Measurements from ENCODE around the gene ZNF423.

The ZNF423 gene

DNA sequence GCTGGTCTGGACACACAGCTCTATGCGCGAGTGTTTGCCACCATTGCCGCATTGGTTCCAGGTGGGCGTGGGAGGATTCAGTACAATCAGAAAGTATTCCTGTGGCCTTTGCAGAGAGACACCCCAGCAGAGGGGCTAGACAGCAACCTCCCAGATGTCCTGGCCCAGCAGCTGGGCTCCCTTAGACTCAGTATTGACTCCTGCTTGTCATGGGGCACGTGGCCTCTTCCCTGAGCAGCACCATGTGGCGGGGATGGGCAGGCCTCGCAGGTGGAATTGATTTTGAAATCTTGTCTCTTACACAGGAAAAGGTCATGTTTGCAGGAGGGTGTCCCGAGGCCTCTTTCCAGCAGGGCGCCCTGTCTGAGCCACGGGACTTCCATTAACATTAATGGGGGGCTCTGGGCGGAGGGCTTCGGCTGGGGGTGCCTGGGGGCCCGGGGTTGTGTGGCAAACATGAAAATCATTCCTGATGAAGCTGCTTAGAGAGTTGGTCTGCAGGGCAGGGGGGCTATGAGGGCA, 385.9 kb downstream of the ZNF423 start:
- no peak for DNase-seq (ENCODE audit: low spot score)

- DNase-seq (ENCODE audit: low spot score): no peak
These were observed 386.6 kb downstream of the ZNF423 start for GRCh38 chr16:49469311-49469670.

DNA sequence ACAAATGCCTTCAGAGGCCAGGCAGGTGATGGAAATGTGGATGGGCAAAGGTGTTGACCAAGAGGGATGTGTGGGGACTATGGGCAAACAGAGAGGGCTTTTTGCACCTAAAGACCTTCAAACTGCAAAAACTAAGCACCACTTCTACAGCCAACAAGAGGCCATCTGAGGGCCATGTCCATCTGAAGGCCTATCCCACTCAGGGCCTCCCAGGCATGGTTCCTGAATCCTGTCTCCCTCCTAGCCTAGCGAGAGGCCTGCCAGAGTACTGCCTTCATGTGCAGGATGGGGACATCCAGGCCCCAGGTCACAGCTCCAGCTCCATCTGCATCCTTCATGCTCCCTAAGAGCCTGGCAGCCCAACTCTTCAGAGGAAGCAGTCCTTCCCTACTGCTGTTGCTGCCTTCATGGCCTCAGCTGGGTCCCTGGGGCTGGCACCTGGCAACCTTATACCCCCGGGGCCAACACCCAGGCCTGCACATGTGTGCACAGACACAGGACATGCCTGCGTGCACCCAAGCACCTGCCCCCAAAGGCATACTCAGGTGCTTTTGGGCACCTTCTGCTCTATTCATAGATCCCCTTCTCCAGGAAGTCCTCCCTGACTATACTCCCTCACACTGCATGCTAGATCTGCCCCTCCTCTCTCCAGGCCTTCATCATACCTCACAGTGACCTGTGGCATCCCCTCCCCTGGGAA, 387.2 kb downstream of the ZNF423 start:
- DNase-seq (ENCODE audit: low spot score): no peak

GRCh38 chr16:49467540-49468372, 388.2 kb downstream of the ZNF423 start:
- DNase-seq (ENCODE audit: low spot score): no peak

- no peak for DNase-seq (ENCODE audit: low spot score)
These were observed 389.0 kb downstream of the ZNF423 start for GRCh38 chr16:49466881-49467280.

DNA sequence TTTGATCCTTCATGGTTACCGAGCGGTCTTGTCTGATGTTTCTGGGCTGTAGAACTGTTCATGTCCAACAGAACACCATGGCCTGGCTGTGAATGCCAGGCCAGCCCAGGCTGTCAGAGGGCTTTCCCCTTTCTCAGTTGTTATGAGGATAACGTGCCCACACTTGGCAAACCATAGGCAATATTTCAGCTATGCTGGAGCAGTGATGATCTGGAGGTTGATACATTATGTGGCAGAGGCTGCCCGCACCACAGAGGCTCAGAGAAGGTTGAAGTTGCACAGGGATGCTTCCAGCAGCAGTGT, 389.4 kb downstream of the ZNF423 start:
- DNase-seq (ENCODE audit: low spot score): no peak

DNA sequence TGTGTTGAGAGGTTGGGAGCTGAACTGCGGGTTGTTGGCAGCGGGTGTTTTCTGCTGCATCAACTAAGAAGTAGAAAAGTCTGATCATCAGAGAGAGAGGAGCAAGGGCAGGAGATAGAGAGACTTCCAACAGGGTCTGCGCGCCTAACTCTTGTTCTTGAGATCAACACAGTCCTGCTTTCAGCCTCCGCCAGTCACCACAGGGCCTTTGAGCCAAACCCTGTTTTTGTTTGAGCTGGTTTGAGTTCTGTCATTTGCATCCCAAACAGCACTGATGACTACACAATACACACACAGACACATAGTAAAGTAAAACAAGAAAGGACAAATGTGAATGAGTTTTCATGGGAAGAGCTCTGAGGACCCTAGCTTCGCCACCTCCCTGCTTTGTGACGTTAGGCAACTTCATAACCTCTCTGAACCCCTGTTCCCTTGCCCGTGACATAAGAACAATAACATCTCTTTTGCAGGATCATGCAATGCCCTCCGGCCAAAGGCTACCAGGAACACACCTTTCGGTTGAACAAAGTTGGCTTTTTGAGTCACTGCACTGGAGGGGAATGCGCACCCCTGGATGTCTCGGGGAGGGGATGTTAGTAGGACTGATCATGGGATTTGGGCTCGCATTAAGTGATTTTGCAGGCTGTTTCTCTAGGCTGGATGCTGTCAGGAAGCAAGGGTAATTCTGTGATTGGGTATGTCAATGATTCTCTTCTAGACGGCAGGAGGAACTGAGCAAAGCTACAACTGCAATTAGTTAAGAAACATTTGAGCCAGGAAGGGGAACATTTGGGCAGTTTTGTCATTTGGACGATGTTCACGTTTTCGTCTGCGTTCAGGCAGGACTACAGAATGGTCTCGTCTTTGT, 390.0 kb downstream of the ZNF423 start:
- no peak for DNase-seq (ENCODE audit: low spot score)

DNA sequence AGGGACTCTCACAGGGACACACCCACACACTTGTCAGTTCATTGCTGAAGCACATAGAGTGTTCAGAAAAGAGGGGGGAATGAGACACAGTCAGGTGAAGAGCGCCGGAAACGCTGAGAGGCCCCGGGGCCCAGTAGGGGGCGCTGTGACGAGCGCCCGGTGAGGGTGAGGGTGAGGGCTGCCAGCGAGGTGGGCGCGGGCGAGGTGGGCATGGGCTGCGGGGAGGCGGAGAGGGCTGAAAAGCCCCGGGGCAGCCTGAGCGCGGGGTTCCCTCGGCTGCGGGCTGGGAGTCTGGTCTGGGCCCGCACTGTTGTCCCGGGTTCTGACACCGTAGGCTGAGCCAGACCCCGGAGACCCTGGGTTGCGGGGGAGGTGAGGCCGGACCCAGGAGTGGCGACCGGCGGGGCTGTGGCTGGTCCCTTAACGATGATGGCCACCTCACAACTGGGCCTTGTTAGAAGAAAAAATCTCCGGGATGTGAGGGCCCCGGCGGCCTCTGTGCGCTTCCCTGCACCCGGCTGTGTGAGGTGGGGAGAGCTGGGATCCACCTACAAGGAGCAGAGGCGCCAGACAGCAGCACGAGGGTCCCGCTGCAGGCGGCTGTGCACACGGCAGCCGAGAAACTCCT, 390.9 kb downstream of the ZNF423 start:
- no peak for DNase-seq (ENCODE audit: low spot score)

- DNase-seq (ENCODE audit: low spot score): no peak
These were observed 391.8 kb downstream of the ZNF423 start for GRCh38 chr16:49464093-49464492.

- peak; percentile 68 for DNase-seq (ENCODE audit: low spot score)
These were observed 392.4 kb downstream of the ZNF423 start for GRCh38 chr16:49463529-49463928.

DNA sequence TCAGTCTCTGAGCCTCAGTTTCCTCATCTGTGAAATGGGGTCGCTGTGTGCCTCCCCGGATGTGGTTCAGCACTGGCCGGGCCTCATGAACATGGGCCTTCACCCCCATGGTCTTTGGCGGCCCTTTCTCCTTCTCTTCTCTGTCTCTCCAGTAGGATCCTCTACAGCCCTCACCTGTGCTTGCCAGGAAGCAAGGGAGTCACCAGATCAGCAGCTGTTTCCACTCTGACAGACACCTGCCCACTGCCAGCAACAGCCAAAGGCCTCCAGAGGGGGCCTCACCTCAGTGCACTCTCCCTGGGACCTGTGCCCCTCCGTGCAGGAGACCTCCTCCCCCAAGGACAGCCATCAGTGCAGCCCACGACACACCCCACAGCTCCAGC, 392.9 kb downstream of the ZNF423 start:
- no peak for DNase-seq (ENCODE audit: low spot score)

DNA sequence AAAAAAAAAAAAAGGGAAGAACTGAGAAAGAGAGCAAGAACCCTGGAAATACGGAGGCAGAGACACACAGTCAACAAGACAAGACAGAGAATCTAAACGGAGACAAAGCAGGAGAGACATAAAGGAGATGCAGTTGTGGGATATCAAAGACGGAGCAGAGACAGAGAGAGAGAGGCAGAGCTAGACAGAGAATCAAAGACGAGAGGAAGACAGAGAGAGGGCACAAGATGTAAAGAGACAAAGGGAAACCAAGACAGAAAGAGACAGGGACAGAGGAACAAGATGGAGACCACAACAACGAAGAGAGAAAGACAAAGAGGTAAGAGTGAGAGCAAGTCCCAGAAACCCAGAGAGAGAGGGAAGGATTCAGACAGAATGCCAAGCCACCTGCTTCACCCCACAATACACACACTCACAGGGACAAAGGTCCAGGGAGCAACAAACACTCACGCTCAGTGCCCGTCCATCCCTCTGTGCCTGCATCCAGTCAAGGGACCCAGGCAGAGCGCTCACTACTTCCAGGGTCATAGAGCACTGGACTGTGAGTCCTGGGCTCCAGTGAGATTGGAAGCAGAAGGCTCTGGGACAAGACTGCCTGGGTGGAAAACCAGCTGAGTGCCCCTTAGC, 393.4 kb downstream of the ZNF423 start:
- DNase-seq (ENCODE audit: low spot score): no peak

DNA sequence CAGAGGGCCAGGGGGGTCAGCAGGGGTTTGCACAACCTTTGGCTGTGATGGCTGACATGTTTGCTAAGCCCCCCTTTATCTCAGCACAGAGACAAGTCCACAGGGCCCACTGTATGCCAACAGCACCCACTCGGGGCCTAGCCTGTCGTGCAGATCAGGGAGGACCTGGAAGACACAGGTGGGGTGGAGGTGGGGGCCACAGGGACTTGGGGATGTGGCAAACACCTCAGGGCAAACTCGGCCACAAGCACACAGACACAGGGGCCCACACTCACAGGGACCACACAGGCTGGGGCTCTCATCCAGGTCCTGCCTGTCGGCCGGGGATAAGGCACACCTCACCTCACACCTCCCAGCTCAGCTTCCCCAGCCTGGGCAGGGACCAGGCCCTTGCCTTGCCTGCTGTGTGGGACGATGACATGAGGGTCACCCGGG, 394.4 kb downstream of the ZNF423 start:
- no peak for DNase-seq (ENCODE audit: low spot score)

DNA sequence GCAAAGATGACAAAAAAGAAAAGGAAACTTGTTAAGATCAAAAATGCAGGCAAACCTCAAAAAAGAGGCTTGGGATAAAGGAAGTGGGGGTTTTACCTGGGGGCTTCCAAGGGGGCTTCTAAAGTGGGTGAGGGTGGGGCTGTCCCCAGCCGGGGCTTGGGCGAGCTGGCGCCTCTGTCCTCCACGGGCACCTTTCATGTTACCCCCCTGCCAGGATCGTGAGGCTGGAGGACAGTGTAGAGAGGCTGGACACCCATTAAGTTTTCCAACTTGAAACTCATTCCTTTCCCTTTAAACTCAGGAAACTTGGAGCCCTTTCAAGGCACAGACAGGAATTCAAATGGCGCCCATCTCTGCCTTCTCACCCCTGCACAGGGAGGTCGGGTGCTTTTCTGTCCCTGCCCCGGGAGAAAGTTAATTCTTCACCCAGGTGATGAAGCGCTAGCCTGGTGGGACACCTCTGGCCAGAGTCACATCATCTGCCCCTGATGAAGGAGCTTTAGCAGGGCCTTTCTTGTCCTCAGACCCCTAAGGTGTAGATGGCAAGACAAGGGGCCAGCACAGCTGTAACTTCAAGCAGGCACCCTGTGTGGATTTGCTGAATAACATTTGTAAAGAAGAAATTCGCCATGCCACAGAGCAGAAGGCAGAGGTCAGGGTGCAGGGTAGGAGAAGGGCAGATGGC, 395.0 kb downstream of the ZNF423 start:
- no peak for DNase-seq (ENCODE audit: low spot score)

DNA sequence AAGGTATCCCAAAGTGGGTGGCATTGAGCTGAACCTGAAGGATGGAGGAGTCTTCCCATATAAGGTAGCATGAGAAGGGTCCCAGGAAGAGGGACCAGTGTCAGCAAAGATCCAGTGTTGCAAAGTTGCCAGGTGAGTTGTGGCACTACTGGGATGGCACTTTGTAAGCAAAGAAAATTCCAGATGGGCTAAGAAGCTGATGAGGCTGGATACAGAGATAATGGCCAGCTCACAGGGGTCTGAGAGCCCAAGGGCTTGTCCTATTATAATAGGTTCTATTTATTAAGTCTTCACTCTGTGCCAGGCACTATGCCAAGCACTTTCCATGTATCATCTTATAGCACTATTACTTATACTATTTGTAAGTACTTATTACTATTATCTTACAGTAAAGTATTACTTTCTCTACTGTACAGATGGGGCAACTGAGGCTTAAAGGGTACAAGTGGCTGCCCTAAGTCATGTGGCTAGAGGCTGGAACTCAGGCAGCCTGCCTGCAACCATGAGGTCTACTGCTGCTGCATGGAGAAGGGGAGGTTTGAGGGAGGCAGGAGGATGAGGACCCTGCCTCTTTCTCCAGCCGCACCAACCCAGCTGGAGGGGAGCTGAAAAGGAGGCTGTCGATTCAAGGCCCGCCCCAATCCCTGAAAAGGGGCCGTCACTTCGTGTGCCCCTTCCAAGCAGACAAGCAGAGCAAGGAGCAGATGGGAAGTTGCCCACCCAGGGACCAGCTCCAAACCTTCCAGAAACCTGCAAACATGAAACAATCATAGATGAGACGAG, 395.8 kb downstream of the ZNF423 start:
- no peak for DNase-seq (ENCODE audit: low spot score)

DNA sequence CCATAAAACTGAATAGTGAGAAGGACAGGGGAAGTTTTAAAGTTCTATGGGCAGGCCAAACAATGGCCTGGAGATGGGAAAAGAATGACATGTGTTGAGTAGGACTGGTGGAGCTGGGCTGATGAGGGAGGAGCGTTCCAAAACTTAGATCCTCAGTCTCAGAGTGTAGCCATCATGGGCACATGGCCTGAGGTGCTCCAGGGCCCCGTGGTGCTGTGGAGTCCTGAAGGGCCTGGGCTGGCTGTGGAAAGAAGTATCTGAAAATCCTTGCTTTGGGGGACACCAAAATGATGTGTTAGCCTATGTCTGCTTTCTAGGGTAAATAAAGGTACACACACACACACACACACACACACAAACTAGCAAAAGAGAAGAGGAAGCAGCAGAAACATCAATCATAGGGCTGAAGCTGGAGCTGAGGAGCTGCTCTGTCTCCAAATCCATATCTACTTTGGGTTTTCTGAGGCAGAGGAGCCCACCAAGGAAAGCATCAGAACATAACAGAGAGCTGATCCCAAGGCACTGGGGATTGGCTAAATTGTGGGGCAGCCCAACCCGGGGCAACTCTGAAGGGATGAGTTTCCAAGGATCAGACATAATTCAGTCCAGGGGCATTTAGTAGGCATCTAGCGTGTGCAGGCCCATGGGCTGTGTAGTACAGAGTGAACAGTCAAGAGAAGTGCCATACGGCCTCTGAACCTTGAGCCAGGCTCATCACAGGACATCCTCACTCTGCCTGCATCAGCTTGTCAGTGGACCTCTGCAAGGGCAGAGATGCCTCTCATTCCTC, 397.1 kb downstream of the ZNF423 start:
- no peak for DNase-seq (ENCODE audit: low spot score)

GRCh38 chr16:49458243-49458642, 397.7 kb downstream of the ZNF423 start:
- no peak for DNase-seq (ENCODE audit: low spot score)

DNA sequence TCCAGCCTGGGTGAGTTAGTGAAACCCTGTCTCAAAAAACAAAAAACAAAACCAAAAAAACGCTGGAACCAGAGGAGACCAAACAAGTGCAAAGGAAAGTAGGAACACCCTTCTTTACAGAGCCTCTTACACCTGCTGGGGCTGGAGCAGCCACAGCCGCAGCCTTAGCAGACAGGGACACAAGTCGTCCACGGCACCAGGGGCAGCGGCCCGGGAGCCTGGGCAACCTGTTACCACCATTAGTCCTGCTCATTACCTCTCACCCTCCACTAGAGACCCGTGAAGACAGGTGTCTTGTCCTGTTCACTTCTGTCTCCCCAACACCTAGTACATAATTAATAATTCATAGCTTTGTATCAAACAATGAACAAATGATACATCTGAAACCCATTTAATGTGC, 398.7 kb downstream of the ZNF423 start:
- DNase-seq (ENCODE audit: low spot score): no peak

GRCh38 chr16:49456763-49457162, 399.1 kb downstream of the ZNF423 start:
- DNase-seq (ENCODE audit: low spot score): no peak

Data from activated CD4-positive, alpha-beta T cell treated with anti-CD3 and anti-CD28 coated beads, Interleukin-2, Interleukin-4, amounts not matched to agents 100 ng/mL and 50 ng/mL, durations not matched to agents 16 hours and 8 hours (primary cell).